ENCODE data around the gene EPB41L4A.

DNA sequence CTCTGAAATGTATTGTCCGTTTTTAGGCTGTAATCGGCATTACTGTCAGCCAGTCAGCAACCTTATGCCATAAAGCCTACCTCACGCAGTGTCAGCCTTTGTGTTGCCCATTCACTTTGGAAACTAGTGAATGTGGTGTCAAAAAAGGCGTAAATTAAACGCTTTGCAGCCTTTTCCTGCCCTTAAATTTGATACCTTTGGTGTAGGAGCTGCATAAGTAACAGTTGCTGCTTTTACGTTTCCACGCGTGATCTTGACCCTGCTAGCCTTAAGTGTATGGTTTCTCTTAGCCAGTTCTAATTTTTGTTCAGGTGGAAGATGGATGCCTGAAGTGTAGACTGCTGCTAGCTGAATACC, 257.7 kb downstream of the EPB41L4A start:
- TF ChIP-seq, protein P1, sequence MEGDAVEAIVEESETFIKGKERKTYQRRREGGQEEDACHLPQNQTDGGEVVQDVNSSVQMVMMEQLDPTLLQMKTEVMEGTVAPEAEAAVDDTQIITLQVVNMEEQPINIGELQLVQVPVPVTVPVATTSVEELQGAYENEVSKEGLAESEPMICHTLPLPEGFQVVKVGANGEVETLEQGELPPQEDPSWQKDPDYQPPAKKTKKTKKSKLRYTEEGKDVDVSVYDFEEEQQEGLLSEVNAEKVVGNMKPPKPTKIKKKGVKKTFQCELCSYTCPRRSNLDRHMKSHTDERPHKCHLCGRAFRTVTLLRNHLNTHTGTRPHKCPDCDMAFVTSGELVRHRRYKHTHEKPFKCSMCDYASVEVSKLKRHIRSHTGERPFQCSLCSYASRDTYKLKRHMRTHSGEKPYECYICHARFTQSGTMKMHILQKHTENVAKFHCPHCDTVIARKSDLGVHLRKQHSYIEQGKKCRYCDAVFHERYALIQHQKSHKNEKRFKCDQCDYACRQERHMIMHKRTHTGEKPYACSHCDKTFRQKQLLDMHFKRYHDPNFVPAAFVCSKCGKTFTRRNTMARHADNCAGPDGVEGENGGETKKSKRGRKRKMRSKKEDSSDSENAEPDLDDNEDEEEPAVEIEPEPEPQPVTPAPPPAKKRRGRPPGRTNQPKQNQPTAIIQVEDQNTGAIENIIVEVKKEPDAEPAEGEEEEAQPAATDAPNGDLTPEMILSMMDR (IDR thresholded peaks at IDR 0.05; ENCODE audit: poor library complexity, severe bottlenecking) = no peak
- TF ChIP-seq TAF1 (IDR thresholded peaks at IDR 0.05; ENCODE audit: low read depth) (no peak), POLR2AphosphoS5 (IDR thresholded peaks at IDR 0.05) (no peak), MXI1 (conservative IDR thresholded peaks at IDR 0.05; ENCODE audit: poor library complexity, severe bottlenecking) (no peak), SMC3 (conservative IDR thresholded peaks at IDR 0.05; ENCODE audit: poor library complexity) (no peak), EZH2 (IDR thresholded peaks at IDR 0.05; ENCODE audit: borderline replicate concordance, insufficient read depth, low read length, poor library complexity, severe bottlenecking) (no peak)
- TF ChIP-seq, protein P2, sequence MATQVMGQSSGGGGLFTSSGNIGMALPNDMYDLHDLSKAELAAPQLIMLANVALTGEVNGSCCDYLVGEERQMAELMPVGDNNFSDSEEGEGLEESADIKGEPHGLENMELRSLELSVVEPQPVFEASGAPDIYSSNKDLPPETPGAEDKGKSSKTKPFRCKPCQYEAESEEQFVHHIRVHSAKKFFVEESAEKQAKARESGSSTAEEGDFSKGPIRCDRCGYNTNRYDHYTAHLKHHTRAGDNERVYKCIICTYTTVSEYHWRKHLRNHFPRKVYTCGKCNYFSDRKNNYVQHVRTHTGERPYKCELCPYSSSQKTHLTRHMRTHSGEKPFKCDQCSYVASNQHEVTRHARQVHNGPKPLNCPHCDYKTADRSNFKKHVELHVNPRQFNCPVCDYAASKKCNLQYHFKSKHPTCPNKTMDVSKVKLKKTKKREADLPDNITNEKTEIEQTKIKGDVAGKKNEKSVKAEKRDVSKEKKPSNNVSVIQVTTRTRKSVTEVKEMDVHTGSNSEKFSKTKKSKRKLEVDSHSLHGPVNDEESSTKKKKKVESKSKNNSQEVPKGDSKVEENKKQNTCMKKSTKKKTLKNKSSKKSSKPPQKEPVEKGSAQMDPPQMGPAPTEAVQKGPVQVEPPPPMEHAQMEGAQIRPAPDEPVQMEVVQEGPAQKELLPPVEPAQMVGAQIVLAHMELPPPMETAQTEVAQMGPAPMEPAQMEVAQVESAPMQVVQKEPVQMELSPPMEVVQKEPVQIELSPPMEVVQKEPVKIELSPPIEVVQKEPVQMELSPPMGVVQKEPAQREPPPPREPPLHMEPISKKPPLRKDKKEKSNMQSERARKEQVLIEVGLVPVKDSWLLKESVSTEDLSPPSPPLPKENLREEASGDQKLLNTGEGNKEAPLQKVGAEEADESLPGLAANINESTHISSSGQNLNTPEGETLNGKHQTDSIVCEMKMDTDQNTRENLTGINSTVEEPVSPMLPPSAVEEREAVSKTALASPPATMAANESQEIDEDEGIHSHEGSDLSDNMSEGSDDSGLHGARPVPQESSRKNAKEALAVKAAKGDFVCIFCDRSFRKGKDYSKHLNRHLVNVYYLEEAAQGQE (IDR thresholded peaks at IDR 0.05; ENCODE audit: borderline replicate concordance) = no peak

Measured in neural cell (in vitro differentiated cells).